ENCODE measurements around the gene SIPA1L3.

Gene SIPA1L3

GRCh38 chr19:38018694-38019395 is 111.8 kb downstream of the SIPA1L3 start:
- CTCF ChIA-PET = interaction anchor here (0.6 to 1.0 kb wide), 4 partner anchors 11 to 117 kb away, joined by 3 to 5 read pairs (median 4); no protein-coding TSS in a partner anchor
- peaks cover 0 to 3% of the 10 kb centered on the region in 2 experiments; a peak in 1 of 3 replicates for H3K36me3 ChIP-seq (ENCODE audit: control insufficient read depth in 2 of 2, insufficient read depth in 1 of 2, low read length in 2 of 2)
- no peak overlapping the region for H3K27ac ChIP-seq (ENCODE audit: extremely low read depth, low read depth, low read length)
- TF ChIP-seq ZNF530 (tag by site-specific recombination; IDR thresholded peaks at IDR 0.05; ENCODE audit: low read depth) = no peak
- TF ChIP-seq ZBTB20 (tag by site-specific recombination; IDR thresholded peaks at IDR 0.05) = peak; percentile 55
- TF ChIP-seq ZBTB17 (tag by site-specific recombination; IDR thresholded peaks at IDR 0.05) = peak; percentile 99
- H3K9me3 ChIP-seq (ENCODE audit: control insufficient read depth, insufficient read depth, low read depth, low read length) = no peaks in the 10 kb centered on the region; the same call in 1 of the 2 replicates
- no peak overlapping the region for H3K4me3 ChIP-seq (ENCODE audit: low read depth, low read length)
- no peaks in the 10 kb centered on the region for H3K4me1 ChIP-seq (ENCODE audit: control insufficient read depth, insufficient read depth, low read length)
- POLR2A ChIA-PET = interaction anchor here (1.2 kb wide), 1 partner anchor 112 kb away, joined by 6 read pairs; the partner anchor contains the start of genes SIPA1L3 and WDR87

- CTCF ChIA-PET = interaction anchor here (0.6 to 1.0 kb wide), 3 partner anchors 21 to 117 kb away, joined by 3 to 5 read pairs (median 4); no protein-coding TSS in a partner anchor
- TF ChIP-seq ZBTB17 (tag by site-specific recombination; IDR thresholded peaks at IDR 0.05) = peak; percentile 68
- TF ChIP-seq PRDM2 (tag by site-specific recombination; IDR thresholded peaks at IDR 0.05; ENCODE audit: borderline replicate concordance) = no peak
- peak; percentile 71; the same call in 1 of the 2 replicates for TF ChIP-seq ZNF335 (tag by site-specific recombination; conservative IDR thresholded peaks at IDR 0.05)
- TF ChIP-seq ZNF223 (tag by site-specific recombination; IDR thresholded peaks at IDR 0.05) = no peak
- no peak for TF ChIP-seq ZNF16 (tag by site-specific recombination; IDR thresholded peaks at IDR 0.05; ENCODE audit: low read depth)
- TF ChIP-seq ZNF560 (tag by site-specific recombination; IDR thresholded peaks at IDR 0.05; ENCODE audit: borderline replicate concordance) = no peak
- no peak for TF ChIP-seq ZSCAN30 (tag by site-specific recombination; IDR thresholded peaks at IDR 0.05)
- Histone ChIP-seq H3K4me1 (ENCODE audit: control insufficient read depth, insufficient read depth, low read length) (no peaks in the 10 kb centered on the region), H3K27ac (ENCODE audit: extremely low read depth, low read depth, low read length) (no peak overlapping the region), H3K9me3 (ENCODE audit: control insufficient read depth, insufficient read depth, low read depth, low read length) (no peaks in the 10 kb centered on the region; the same call in 1 of the 2 replicates), H3K36me3 (ENCODE audit: control insufficient read depth in 2 of 2, insufficient read depth in 1 of 2, low read length in 2 of 2) (peaks cover 0 to 3% of the 10 kb centered on the region in 2 experiments; a peak in 1 of 3 replicates), H3K4me3 (ENCODE audit: low read depth, low read length) (no peak overlapping the region)
- POLR2A ChIA-PET = interaction anchor here (1.2 kb wide), 1 partner anchor 113 kb away, joined by 6 read pairs; the partner anchor contains the start of genes SIPA1L3 and WDR87
Observed at GRCh38 chr19:38019396-38019724, 112.4 kb downstream of the SIPA1L3 start.

GRCh38 chr19:38020311-38020710 is 113.3 kb downstream of the SIPA1L3 start:
- Histone ChIP-seq H3K4me3 (ENCODE audit: low read depth, low read length) (no peak overlapping the region), H3K9me3 (ENCODE audit: control insufficient read depth, insufficient read depth, low read depth, low read length) (no peaks in the 10 kb centered on the region; the same call in 1 of the 2 replicates), H3K27ac (ENCODE audit: extremely low read depth, low read depth, low read length) (no peak overlapping the region), H3K4me1 (ENCODE audit: control insufficient read depth, insufficient read depth, low read length) (no peaks in the 10 kb centered on the region), H3K36me3 (ENCODE audit: control insufficient read depth in 2 of 2, insufficient read depth in 1 of 2, low read length in 2 of 2) (peaks cover 0 to 3% of the 10 kb centered on the region in 2 experiments; a peak in 1 of 3 replicates)
- ChIA-PET POLR2A (interaction anchor here (1.1 kb wide), 1 partner anchor 113 kb away, joined by 3 read pairs; the partner anchor contains the start of gene SIPA1L3), CTCF (interaction anchor here (0.5 to 1.2 kb wide), 2 partner anchors 113 to 117 kb away, joined by 4 to 5 read pairs; no protein-coding TSS in a partner anchor)
- no peak for TF ChIP-seq ZNF707 (tag by site-specific recombination; IDR thresholded peaks at IDR 0.05)
- TF ChIP-seq ZFP3 (tag by site-specific recombination; IDR thresholded peaks at IDR 0.05; ENCODE audit: low read depth) = no peak
- no peak for TF ChIP-seq ZNF747 (tag by site-specific recombination; IDR thresholded peaks at IDR 0.05)
- TF ChIP-seq PRDM6 (tag by site-specific recombination; IDR thresholded peaks at IDR 0.05) = no peak
- no peak for TF ChIP-seq ZSCAN30 (tag by site-specific recombination; IDR thresholded peaks at IDR 0.05)
- TF ChIP-seq TCF7L2 (IDR thresholded peaks at IDR 0.05; ENCODE audit: borderline replicate concordance, low read depth, low read length) = no peak
- no peak for TF ChIP-seq YY2 (tag by site-specific recombination; IDR thresholded peaks at IDR 0.05)
- TF ChIP-seq ZNF785 (tag by site-specific recombination; IDR thresholded peaks at IDR 0.05) = no peak
- TF ChIP-seq ZNF148 (tag by site-specific recombination; IDR thresholded peaks at IDR 0.05; ENCODE audit: borderline replicate concordance) = no peak
